Keratinocyte (primary cell): ENCODE data around the gene FOXP4.

Experiments used
- EZH2 ChIP-seq: IDR thresholded peaks from one replicate; pipeline ENCODE4 v1.6.1; 2012; ENCODE audit warnings: inconsistent platforms, mild to moderate bottlenecking, low read length, moderate library complexity
- TF ChIP-seq, protein P1 (sequence below), 3 experiments: IDR thresholded peaks in 1 of 3; conservative IDR thresholded peaks in 1 of 3; optimal IDR thresholded peaks in 1 of 3; 2 replicates in 2 of 3; 3 replicates in 1 of 3; pipeline versions ENCODE3 to v1.5.1; 2011; ENCODE audit warnings: low read length in 3 of 3, mild to moderate bottlenecking in 3 of 3, moderate library complexity in 2 of 3, control low read depth in 1 of 3, inconsistent platforms in 1 of 3; ENCODE audit not compliant: insufficient read depth in 2 of 3; ENCODE audit errors: extremely low read depth in 1 of 3

- TF ChIP-seq, protein P1, sequence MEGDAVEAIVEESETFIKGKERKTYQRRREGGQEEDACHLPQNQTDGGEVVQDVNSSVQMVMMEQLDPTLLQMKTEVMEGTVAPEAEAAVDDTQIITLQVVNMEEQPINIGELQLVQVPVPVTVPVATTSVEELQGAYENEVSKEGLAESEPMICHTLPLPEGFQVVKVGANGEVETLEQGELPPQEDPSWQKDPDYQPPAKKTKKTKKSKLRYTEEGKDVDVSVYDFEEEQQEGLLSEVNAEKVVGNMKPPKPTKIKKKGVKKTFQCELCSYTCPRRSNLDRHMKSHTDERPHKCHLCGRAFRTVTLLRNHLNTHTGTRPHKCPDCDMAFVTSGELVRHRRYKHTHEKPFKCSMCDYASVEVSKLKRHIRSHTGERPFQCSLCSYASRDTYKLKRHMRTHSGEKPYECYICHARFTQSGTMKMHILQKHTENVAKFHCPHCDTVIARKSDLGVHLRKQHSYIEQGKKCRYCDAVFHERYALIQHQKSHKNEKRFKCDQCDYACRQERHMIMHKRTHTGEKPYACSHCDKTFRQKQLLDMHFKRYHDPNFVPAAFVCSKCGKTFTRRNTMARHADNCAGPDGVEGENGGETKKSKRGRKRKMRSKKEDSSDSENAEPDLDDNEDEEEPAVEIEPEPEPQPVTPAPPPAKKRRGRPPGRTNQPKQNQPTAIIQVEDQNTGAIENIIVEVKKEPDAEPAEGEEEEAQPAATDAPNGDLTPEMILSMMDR (optimal IDR thresholded peaks at IDR 0.05 in 1 of 3, IDR thresholded peaks at IDR 0.05 in 1 of 3, conservative IDR thresholded peaks at IDR 0.05 in 1 of 3; ENCODE audit: extremely low read depth in 1 of 3, insufficient read depth in 2 of 3, low read length in 3 of 3) = no peak
- no peak for TF ChIP-seq EZH2
Observed at GRCh38 chr6:41502917-41503671, 43.1 kb upstream of the FOXP4 start.
